Mesothelial cell of epicardium (in vitro differentiated cells): Measurements from ENCODE around the gene RAPGEF4. TPM values are rescaled to one million over a fixed set of nuclear protein-coding genes. Genes with fewer than 3 reads are reported as not detected.
A peak's percentile ranks its signal among the peaks of the same experiment; 100 is the strongest.

Experiments
- DNase-seq, 2 experiments: peaks; one replicate each; pipeline ENCODE4 v3.0.0; 2021; ENCODE audit warnings: low spot score in 2 of 2; ENCODE audit not compliant: unreplicated experiment in 2 of 2
- H3K27ac Mint-ChIP-seq: 2 replicates; pipeline ENCODE4 v1.8.0; 2021; ENCODE audit warnings: mixed read lengths
- H3K27me3 Mint-ChIP-seq: 2 replicates; pipeline ENCODE4 v1.8.0; 2021; ENCODE audit warnings: low read depth, mixed read lengths
- H3K36me3 Mint-ChIP-seq: 2 replicates; pipeline ENCODE4 v1.8.0; 2021; ENCODE audit warnings: mixed read lengths
- H3K4me1 Mint-ChIP-seq: 2 replicates; pipeline ENCODE4 v1.8.0; 2021; ENCODE audit warnings: mixed read lengths
- H3K4me3 Mint-ChIP-seq: 2 replicates; pipeline ENCODE4 v1.8.0; 2021; ENCODE audit warnings: mild to moderate bottlenecking, moderate library complexity, mixed read lengths
- H3K9me3 Mint-ChIP-seq: 2 replicates; pipeline ENCODE4 v1.8.0; 2021; ENCODE audit warnings: mixed read lengths
- CTCF ChIP-seq: fragments of 200-600 bp; sonication (generic); IDR thresholded peaks from one replicate; pipeline ENCODE4 v1.5.0; 2021; ENCODE audit warnings: antibody characterized with exemption; ENCODE audit not compliant: unreplicated experiment
- total RNA-seq: library from RNA; stranded (reverse); gene quantifications from 3 replicates; pipeline ENCODE4 v1.2.1, GENCODE V29; 2021

The RAPGEF4 gene
- 18.0 to 24.7 TPM (median 24.5 TPM) in 3 replicates for total RNA-seq

GRCh38 chr2:172735582-172736423 is at the start of gene RAPGEF4:
Gene RAPGEF4, plus strand, starts transcription at chr2:172735845. Its CDS starts 139 bp downstream, at chr2:172735984.
- no peak for TF ChIP-seq CTCF
- Mint-ChIP-seq H3K9me3 (no peaks in the 10 kb centered on the region), H3K27ac (peak within 1 kb of the TSS; percentile 78), H3K4me3 (peak within 1 kb of the TSS; percentile 88), H3K27me3 (peaks cover 33% of the 10 kb centered on the region), H3K4me1 (peaks cover 13% of the 10 kb centered on the region), H3K36me3 (no peaks in the 10 kb centered on the region)
- DNase-seq, result peak in 1 of 2 experiments; percentile 65

- peaks cover 17% of the 10 kb centered on the region for H3K9me3 Mint-ChIP-seq
- no peak overlapping the region for H3K4me3 Mint-ChIP-seq
- peak overlapping the region; percentile 30 for H3K27ac Mint-ChIP-seq
- H3K4me1 Mint-ChIP-seq, result peaks cover 10% of the 10 kb centered on the region
- TF ChIP-seq CTCF, result no peak
- no peak for DNase-seq
- H3K27me3 Mint-ChIP-seq, result no peaks in the 10 kb centered on the region
- H3K36me3 Mint-ChIP-seq, result peaks cover 6% of the 10 kb centered on the region
Measured at GRCh38 chr2:172693037-172693436, 42.6 kb upstream of the RAPGEF4 start.

DNA sequence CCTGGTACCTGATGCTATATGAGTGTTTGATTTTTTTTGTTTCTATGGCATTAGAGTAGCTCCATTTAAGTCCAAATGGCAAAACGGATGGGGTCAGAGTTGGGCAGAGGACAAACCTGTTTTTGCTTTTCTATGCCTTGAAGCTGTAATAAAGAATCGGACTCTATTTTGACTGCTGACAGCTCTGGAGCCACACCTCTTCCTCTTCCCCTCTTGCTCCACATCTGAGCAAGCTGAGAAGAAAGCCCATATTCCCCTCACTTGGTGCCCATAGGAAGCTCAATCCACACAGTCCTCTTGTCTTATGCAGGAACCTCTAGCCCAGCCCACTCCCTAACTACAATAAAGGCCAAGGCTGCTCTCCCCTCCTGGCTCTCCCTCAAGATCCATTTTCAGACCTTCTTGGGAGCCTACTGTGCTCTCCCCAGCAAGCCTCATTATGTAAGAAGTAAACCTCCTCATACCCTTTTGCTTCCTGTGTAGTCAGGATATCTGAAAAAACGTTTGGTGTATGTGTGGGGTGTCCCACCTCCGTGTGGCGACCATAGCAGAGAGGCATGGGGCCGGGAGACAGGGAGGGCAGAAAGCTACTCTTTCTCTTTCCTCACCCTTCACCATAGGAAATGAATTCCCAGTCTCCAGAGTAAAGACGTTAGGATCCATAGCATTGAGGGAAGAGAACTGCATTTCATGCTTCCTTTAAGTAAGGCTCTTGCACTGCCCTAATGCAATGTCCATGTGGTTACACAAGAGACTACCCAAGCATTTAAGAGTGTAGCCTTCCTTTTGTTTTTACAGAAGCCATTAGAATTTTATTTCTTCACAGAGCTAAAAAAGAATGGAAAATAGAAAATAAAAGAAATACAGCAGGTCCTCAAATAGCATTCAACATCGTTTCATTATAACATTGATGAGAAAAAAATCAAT is 41.9 kb upstream of the RAPGEF4 start:
- peaks cover 14% of the 10 kb centered on the region for H3K9me3 Mint-ChIP-seq
- no peak overlapping the region for H3K4me3 Mint-ChIP-seq
- no peak overlapping the region for H3K27ac Mint-ChIP-seq
- no peak for TF ChIP-seq CTCF
- H3K36me3 Mint-ChIP-seq, result peaks cover 3% of the 10 kb centered on the region
- DNase-seq, result no peak
- peaks cover 10% of the 10 kb centered on the region for H3K4me1 Mint-ChIP-seq
- no peaks in the 10 kb centered on the region for H3K27me3 Mint-ChIP-seq

DNA sequence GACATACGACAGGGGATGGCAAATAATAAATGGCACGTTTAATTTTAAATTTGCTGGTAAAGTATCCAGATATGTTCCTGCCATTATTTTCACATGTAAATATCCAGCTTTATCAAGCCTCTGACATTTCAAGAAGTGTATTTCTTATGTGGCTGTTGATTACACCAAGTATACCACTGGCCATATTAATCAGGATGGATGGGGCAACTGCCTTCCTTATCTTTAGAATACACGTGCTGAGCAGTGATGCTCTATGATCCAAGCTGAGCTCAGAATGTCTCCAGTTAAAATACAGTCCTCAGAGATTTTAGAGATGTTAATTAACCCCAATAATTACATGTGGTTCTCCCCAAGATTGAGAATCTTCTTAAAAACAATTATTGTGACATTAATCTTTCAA is 38.3 kb upstream of the RAPGEF4 start:
- TF ChIP-seq CTCF, result no peak
- Mint-ChIP-seq H3K36me3 (peaks cover 3% of the 10 kb centered on the region), H3K9me3 (peaks cover 4% of the 10 kb centered on the region), H3K4me3 (no peak overlapping the region), H3K27ac (no peak overlapping the region), H3K27me3 (no peaks in the 10 kb centered on the region), H3K4me1 (peaks cover 10% of the 10 kb centered on the region)
- DNase-seq, result no peak

DNA sequence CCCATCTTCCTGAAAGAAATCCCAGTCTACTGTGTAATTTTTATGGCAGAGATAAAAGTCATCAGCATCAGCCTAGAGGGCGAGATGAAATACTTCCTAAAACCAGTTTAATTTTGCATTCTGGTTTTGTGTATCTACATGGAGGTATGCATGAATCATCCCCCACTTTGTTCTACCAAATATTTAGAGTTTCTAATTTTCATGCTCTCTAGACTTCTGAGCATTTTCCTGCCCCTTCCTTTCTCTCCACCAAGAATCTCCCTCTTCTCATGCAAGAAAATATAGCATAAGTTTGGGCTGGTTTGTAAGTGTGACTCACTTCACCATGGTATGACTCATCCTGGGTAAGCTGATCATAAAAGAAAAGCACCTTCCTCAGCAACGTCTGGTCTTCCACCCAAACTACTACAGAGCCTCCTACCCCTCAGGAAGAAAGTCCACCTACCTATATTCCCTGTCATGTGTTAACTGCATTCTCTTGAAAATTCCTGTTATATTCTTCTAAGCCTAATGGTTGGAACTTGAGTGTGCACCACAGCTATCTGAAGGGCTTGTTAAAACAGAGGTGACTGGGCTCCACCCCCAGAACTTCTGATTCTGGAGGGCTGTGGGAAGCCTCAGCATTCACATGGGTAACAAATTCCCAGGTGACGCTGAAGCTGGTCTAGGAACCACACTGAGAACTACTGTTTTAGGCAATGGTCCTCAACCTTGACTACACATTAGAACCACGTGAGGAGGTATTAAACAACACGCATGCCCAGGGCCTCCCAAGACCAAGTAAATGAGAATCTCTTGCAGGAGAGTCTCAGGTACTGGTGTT is 37.4 kb upstream of the RAPGEF4 start:
- H3K36me3 Mint-ChIP-seq, result peaks cover 3% of the 10 kb centered on the region
- H3K27ac Mint-ChIP-seq, result no peak overlapping the region
- DNase-seq, result no peak

More for the DNA sequence above, 37.4 kb upstream of the RAPGEF4 start:
- Mint-ChIP-seq H3K9me3 (peaks cover 4% of the 10 kb centered on the region), H3K4me1 (peaks cover 7% of the 10 kb centered on the region), H3K4me3 (no peak overlapping the region), H3K27me3 (no peaks in the 10 kb centered on the region)
- TF ChIP-seq CTCF, result no peak
